Astrocyte (in vitro differentiated cells and primary cell): ENCODE data around the gene HRH4. TPM values are rescaled to one million over a fixed set of nuclear protein-coding genes. Genes with fewer than 3 reads are reported as not detected.

Experiments
- DNase-seq: peaks from one replicate; pipeline ENCODE4 v3.0.0-alpha.2; 2010; ENCODE audit warnings: low read depth
- FAIRE-seq: peaks from 2 replicates; lab custom pipeline; 2011; peaks lifted over from hg19 to GRCh38; lab: Jason Lieb, UNC
- H2AFZ ChIP-seq: 2 replicates; pipeline ENCODE4 v1.6.0; 2012; ENCODE audit warnings: low read depth, low read length, inconsistent platforms
- H3K27ac ChIP-seq: 2 replicates; pipeline ENCODE4 v1.5.1; 2011; ENCODE audit warnings: low read depth, low read length, inconsistent platforms
- H3K27me3 ChIP-seq: 2 replicates; pipeline ENCODE4 v1.6.0; 2011; ENCODE audit warnings: low read length, inconsistent platforms; ENCODE audit not compliant: insufficient read depth
- H3K36me3 ChIP-seq: 2 replicates; pipeline ENCODE4 v1.5.1; 2011; ENCODE audit warnings: low read length, inconsistent platforms; ENCODE audit not compliant: insufficient read depth
- H3K4me1 ChIP-seq: 2 replicates; pipeline ENCODE4 v1.5.1; 2011; ENCODE audit warnings: low read length, inconsistent platforms; ENCODE audit not compliant: insufficient read depth
- H3K4me2 ChIP-seq: 2 replicates; pipeline ENCODE4 v1.6.0; 2012; ENCODE audit warnings: low read length, inconsistent platforms
- H3K4me3 ChIP-seq: 2 replicates; pipeline ENCODE4 v1.5.1; 2011; ENCODE audit warnings: low read depth, mild to moderate bottlenecking, low read length, inconsistent platforms; ENCODE audit not compliant: insufficient read depth
- H3K79me2 ChIP-seq: 2 replicates; pipeline ENCODE4 v1.6.0; 2012; ENCODE audit warnings: mild to moderate bottlenecking, low read length, inconsistent platforms; ENCODE audit not compliant: insufficient read depth
- H3K9ac ChIP-seq: 2 replicates; pipeline ENCODE4 v1.6.0; 2012; ENCODE audit warnings: mild to moderate bottlenecking, low read length, inconsistent platforms
- H3K9me3 ChIP-seq: 2 replicates; pipeline ENCODE4 v1.5.1; 2012; ENCODE audit warnings: low read depth, mild to moderate bottlenecking, low read length, inconsistent platforms; ENCODE audit not compliant: insufficient read depth
- H4K20me1 ChIP-seq: 2 replicates; pipeline ENCODE4 v1.6.0; 2012; ENCODE audit warnings: low read length, inconsistent platforms; ENCODE audit not compliant: insufficient read depth
- H3K27ac Mint-ChIP-seq: one replicate; pipeline ENCODE4 v1.8.0; 2021; ENCODE audit warnings: mild to moderate bottlenecking, mixed read lengths; ENCODE audit not compliant: unreplicated experiment
- H3K27me3 Mint-ChIP-seq: one replicate; pipeline ENCODE4 v1.8.0; 2021; ENCODE audit warnings: low read depth, mixed read lengths; ENCODE audit not compliant: unreplicated experiment
- H3K36me3 Mint-ChIP-seq: one replicate; pipeline ENCODE4 v1.8.0; 2021; ENCODE audit warnings: low read depth, mixed read lengths; ENCODE audit not compliant: unreplicated experiment
- H3K4me1 Mint-ChIP-seq: one replicate; pipeline ENCODE4 v1.8.0; 2021; ENCODE audit warnings: low read depth, mixed read lengths; ENCODE audit not compliant: unreplicated experiment
- H3K4me3 Mint-ChIP-seq: one replicate; pipeline ENCODE4 v1.8.0; 2021; ENCODE audit warnings: mild to moderate bottlenecking, moderate library complexity, mixed read lengths; ENCODE audit not compliant: unreplicated experiment
- H3K9me3 Mint-ChIP-seq: one replicate; pipeline ENCODE4 v1.8.0; 2021; ENCODE audit warnings: mild to moderate bottlenecking, mixed read lengths; ENCODE audit not compliant: unreplicated experiment
- EZH2 ChIP-seq: IDR thresholded peaks from 2 replicates; pipeline ENCODE4 v1.6.1; 2012; ENCODE audit warnings: mild to moderate bottlenecking, low read length, inconsistent platforms; ENCODE audit not compliant: insufficient read depth
- total RNA-seq: library from RNA; stranded (reverse); gene quantifications from 2 replicates; pipeline ENCODE4 v1.2.1, GENCODE V29; 2021
- TF ChIP-seq, protein P1 (sequence below): IDR thresholded peaks from 2 replicates; pipeline ENCODE4 v1.5.1; 2011; ENCODE audit warnings: low read depth, mild to moderate bottlenecking, inconsistent platforms, low read length, moderate library complexity; ENCODE audit not compliant: insufficient read depth

HRH4 gene
- total RNA-seq, 1 donor from 2014 or later, result 0.25 TPM

DNA sequence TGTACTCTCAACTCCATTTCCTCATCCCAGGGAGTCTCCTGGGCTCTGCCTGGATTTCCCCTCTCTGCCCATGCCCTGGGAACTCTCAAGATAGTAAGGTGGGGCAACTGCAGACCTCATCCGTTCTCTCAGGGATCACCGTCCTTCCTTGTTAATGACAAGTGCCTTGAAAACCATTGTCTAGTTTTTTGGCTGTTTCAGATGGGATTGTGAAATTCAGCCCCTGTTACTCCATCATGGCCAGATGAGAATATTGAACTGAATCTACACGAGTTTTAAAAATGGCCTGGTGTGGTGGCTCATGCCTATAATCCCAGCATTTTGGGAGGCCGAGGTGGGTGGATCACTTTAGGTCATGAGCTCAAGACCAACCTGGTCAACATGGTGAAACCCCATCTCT lies 665 bp upstream of the HRH4 start:
- no peak overlapping the region for H3K4me3 Mint-ChIP-seq
- peaks cover 3% of the 10 kb centered on the region for H3K36me3 Mint-ChIP-seq
- H3K79me2 ChIP-seq, result no peaks in the 10 kb centered on the region
- no peaks in the 10 kb centered on the region for H3K4me1 Mint-ChIP-seq
- H3K27ac ChIP-seq, result no peak overlapping the region
- H3K9me3 Mint-ChIP-seq, result peaks cover 2% of the 10 kb centered on the region
- no peak overlapping the region for H3K9ac ChIP-seq
- FAIRE-seq, result no peak
- DNase-seq, result no peak
- no peak overlapping the region for H3K27ac Mint-ChIP-seq
- no peak overlapping the region for H3K4me2 ChIP-seq
- no peaks in the 10 kb centered on the region for H4K20me1 ChIP-seq
- no peaks in the 10 kb centered on the region for H3K36me3 ChIP-seq
- H3K4me1 ChIP-seq, result no peaks in the 10 kb centered on the region
- no peaks in the 10 kb centered on the region for H3K27me3 Mint-ChIP-seq
- no peaks in the 10 kb centered on the region for H3K9me3 ChIP-seq
- TF ChIP-seq EZH2, result no peak
- no peak overlapping the region for H3K4me3 ChIP-seq
- no peak overlapping the region for H2AFZ ChIP-seq
- H3K27me3 ChIP-seq, result no peaks in the 10 kb centered on the region

DNA sequence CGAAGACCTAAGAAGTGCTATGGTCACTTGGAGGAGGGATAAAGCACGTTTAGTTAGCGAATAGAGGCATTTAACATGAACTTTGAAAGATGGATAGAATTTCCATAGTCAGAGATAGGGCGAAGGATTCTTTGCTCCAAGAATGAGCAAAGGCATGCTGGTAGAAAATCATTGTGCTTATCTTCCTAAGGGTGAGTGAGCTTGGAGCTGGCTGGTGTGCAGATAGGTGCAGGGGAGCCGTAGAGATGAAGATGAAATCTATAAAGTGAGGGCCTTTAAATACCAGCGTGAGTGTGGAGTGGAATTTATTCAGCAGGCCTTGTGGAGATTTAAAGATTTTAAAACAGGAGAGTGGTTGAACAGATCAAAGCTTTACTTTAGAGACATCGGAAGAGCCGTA lies 1.6 kb downstream of the HRH4 start:
- Histone ChIP-seq H3K27ac (no peak overlapping the region), H3K4me3 (no peak overlapping the region), H3K79me2 (no peaks in the 10 kb centered on the region), H3K4me2 (no peak overlapping the region), H4K20me1 (no peaks in the 10 kb centered on the region), H2AFZ (no peak overlapping the region), H3K9me3 (no peaks in the 10 kb centered on the region), H3K9ac (no peak overlapping the region), H3K27me3 (no peaks in the 10 kb centered on the region), H3K4me1 (no peaks in the 10 kb centered on the region), H3K36me3 (no peaks in the 10 kb centered on the region)
- Mint-ChIP-seq H3K27me3 (no peaks in the 10 kb centered on the region), H3K36me3 (no peaks in the 10 kb centered on the region), H3K27ac (no peak overlapping the region), H3K4me3 (no peak overlapping the region), H3K4me1 (no peaks in the 10 kb centered on the region), H3K9me3 (no peaks in the 10 kb centered on the region)
- no peak for DNase-seq
- TF ChIP-seq, protein P1, sequence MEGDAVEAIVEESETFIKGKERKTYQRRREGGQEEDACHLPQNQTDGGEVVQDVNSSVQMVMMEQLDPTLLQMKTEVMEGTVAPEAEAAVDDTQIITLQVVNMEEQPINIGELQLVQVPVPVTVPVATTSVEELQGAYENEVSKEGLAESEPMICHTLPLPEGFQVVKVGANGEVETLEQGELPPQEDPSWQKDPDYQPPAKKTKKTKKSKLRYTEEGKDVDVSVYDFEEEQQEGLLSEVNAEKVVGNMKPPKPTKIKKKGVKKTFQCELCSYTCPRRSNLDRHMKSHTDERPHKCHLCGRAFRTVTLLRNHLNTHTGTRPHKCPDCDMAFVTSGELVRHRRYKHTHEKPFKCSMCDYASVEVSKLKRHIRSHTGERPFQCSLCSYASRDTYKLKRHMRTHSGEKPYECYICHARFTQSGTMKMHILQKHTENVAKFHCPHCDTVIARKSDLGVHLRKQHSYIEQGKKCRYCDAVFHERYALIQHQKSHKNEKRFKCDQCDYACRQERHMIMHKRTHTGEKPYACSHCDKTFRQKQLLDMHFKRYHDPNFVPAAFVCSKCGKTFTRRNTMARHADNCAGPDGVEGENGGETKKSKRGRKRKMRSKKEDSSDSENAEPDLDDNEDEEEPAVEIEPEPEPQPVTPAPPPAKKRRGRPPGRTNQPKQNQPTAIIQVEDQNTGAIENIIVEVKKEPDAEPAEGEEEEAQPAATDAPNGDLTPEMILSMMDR, result no peak
- no peak for TF ChIP-seq EZH2
- FAIRE-seq, result no peak

DNA sequence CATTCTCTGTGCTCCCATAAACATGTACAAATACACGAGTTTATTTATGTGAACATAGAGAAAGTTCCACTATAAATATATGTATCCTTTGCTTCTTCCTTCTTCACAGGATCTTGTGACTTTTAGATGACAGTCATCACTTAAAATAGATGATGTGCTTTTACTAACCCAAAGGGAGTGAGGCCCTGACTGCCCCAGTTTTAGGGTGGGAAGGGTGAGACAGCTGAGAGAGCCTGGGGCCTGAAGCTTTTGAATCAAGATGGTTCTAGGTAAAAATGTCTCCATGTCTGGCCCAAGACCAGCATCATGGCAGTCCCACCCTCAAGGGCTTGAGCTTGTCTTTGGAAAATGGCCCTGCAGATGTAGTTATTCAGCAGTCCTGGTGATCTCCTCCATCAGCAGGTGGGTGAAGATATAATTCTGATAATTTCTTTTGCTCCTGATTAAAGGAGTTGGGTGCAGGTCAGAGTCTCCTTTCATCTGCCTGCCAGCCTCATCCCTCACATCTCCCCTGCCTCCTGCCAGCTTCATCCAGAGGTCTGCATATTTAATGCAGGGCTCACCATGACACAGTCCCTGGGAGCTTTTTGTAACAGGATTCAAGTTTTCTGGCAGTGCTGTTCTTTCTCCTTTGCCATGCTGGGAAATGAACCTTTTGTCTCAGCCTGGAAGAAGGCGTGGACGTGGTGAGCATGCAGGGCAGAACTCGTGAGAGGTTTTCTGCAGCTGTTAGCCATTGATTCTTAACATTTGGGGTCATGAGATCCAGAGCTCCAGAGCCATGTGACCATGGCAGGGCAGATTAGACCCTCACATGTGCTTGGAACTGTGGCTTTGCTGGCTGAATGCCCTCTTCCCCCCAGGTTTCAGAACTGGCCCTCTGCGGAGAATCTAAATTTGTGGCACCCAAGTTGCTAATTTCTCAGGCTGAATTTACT lies 2.7 kb downstream of the HRH4 start:
- H3K27me3 ChIP-seq, result no peaks in the 10 kb centered on the region
- FAIRE-seq (no peak), DNase-seq (no peak)
- Mint-ChIP-seq H3K27ac (no peak overlapping the region), H3K27me3 (no peaks in the 10 kb centered on the region), H3K36me3 (no peaks in the 10 kb centered on the region), H3K4me3 (no peak overlapping the region), H3K4me1 (no peaks in the 10 kb centered on the region), H3K9me3 (no peaks in the 10 kb centered on the region)
- no peaks in the 10 kb centered on the region for H4K20me1 ChIP-seq
- no peak for TF ChIP-seq EZH2
- TF ChIP-seq, protein P1, result no peak
- H3K79me2 ChIP-seq, result no peaks in the 10 kb centered on the region
- H2AFZ ChIP-seq, result no peak overlapping the region
- no peaks in the 10 kb centered on the region for H3K36me3 ChIP-seq
- H3K4me2 ChIP-seq, result no peak overlapping the region
- H3K27ac ChIP-seq, result no peak overlapping the region
- H3K9me3 ChIP-seq, result no peaks in the 10 kb centered on the region
- H3K4me1 ChIP-seq, result no peaks in the 10 kb centered on the region
- no peak overlapping the region for H3K4me3 ChIP-seq
- H3K9ac ChIP-seq, result no peak overlapping the region
